DOHH2 (cell line): ENCODE measurements around the gene PRKN.

Experiments used
- CTCF ChIP-seq: fragments of 200-600 bp; sonication (generic); IDR thresholded peaks from one replicate; pipeline ENCODE4 v1.5.1; 2014; ENCODE audit warnings: antibody characterized with exemption, mild to moderate bottlenecking, low read depth, low read length; ENCODE audit not compliant: poor library complexity, severe bottlenecking
- EZH2phosphoT487 ChIP-seq: fragments of 200-600 bp; sonication (generic); IDR thresholded peaks from 2 replicates; pipeline ENCODE4 v1.6.1; 2017; ENCODE audit warnings: borderline replicate concordance, mild to moderate bottlenecking, antibody characterized with exemption, low read length, moderate library complexity, mixed read lengths

- no peak for TF ChIP-seq EZH2phosphoT487
- no peak for TF ChIP-seq CTCF
These were observed 805.8 kb downstream of the PRKN start for GRCh38 chr6:161921602-161922395.
